Measurements from ENCODE around the gene CPSF2. TPM values are rescaled to one million over a fixed set of nuclear protein-coding genes. Genes with fewer than 3 reads are reported as not detected.

The CPSF2 gene
- total and polyA plus RNA-seq, 10 of the 15 experiments (the other 5 are each of a cell fraction or from before 2014, with no cell fraction given) = 18.2 to 71.8 (median 47.0) TPM

DNA sequence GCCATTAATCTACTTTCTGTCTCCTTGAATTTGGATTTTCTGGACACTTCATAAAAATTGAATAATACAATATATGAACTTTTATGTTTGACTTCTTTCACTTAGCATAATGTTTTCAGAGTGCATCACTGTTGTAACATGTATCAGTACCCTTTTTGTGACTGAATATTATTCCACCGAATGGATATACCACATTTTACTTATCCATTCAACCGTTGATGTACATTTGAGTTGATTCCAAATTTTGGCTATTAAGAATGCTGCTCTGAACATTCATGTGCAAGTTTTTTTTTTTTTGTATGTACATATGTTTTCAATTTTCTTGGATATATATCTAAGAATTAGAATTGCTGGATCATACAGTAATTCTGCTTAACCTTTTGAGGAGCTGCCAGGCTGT is 43.2 kb downstream of the CPSF2 start (continued):
- TF ChIP-seq, protein P1, sequence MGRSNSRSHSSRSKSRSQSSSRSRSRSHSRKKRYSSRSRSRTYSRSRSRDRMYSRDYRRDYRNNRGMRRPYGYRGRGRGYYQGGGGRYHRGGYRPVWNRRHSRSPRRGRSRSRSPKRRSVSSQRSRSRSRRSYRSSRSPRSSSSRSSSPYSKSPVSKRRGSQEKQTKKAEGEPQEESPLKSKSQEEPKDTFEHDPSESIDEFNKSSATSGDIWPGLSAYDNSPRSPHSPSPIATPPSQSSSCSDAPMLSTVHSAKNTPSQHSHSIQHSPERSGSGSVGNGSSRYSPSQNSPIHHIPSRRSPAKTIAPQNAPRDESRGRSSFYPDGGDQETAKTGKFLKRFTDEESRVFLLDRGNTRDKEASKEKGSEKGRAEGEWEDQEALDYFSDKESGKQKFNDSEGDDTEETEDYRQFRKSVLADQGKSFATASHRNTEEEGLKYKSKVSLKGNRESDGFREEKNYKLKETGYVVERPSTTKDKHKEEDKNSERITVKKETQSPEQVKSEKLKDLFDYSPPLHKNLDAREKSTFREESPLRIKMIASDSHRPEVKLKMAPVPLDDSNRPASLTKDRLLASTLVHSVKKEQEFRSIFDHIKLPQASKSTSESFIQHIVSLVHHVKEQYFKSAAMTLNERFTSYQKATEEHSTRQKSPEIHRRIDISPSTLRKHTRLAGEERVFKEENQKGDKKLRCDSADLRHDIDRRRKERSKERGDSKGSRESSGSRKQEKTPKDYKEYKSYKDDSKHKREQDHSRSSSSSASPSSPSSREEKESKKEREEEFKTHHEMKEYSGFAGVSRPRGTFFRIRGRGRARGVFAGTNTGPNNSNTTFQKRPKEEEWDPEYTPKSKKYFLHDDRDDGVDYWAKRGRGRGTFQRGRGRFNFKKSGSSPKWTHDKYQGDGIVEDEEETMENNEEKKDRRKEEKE (IDR thresholded peaks at IDR 0.05) = no peak
- TF ChIP-seq SPI1 (IDR thresholded peaks at IDR 0.05; ENCODE audit: borderline replicate concordance, insufficient read depth, low read depth, low read length) = no peak
- TF ChIP-seq BMI1 (IDR thresholded peaks at IDR 0.05; ENCODE audit: borderline replicate concordance) = no peak
- no peak for TF ChIP-seq CHD2 (IDR thresholded peaks at IDR 0.05; ENCODE audit: borderline replicate concordance, low read depth, low read length)
- no peak for TF ChIP-seq SRF (IDR thresholded peaks at IDR 0.05; ENCODE audit: low read depth in 2 of 2, low read length in 2 of 2)
- TF ChIP-seq RAD21 (IDR thresholded peaks at IDR 0.05; ENCODE audit: insufficient read depth, low read depth, low read length) = no peak
- no peak for TF ChIP-seq CREM (IDR thresholded peaks at IDR 0.05; ENCODE audit: low read depth)

DNA sequence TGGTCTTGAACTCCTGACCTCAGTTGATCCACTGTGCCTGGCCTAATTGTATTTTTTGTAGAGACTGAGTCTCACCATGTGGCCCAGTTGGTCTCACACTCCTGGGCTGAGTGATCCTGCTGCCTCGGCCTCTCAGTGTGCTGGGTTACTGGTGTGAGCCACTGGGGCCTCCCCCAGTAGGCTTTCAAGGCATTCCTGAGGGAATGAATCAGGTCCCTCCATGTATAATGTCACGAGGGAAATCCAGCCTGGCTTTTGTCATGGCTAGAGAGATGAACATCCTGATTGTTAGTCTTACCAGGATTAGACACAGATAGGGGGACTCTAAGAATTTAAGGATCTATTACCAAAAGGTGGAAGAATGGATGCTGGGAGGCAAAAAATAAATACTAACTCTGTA is 51.9 kb downstream of the CPSF2 start:
- ATAC-seq = no peak
- no peak for TF ChIP-seq HDAC6 (IDR thresholded peaks at IDR 0.05; ENCODE audit: unreplicated experiment)
- TF ChIP-seq, protein P2, sequence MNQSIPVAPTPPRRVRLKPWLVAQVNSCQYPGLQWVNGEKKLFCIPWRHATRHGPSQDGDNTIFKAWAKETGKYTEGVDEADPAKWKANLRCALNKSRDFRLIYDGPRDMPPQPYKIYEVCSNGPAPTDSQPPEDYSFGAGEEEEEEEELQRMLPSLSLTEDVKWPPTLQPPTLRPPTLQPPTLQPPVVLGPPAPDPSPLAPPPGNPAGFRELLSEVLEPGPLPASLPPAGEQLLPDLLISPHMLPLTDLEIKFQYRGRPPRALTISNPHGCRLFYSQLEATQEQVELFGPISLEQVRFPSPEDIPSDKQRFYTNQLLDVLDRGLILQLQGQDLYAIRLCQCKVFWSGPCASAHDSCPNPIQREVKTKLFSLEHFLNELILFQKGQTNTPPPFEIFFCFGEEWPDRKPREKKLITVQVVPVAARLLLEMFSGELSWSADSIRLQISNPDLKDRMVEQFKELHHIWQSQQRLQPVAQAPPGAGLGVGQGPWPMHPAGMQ (IDR thresholded peaks at IDR 0.05; ENCODE audit: borderline replicate concordance) = no peak
- TF ChIP-seq ASH2L (IDR thresholded peaks at IDR 0.05; ENCODE audit: borderline replicate concordance, low read depth) = no peak
- no peak for TF ChIP-seq POU2F2 (IDR thresholded peaks at IDR 0.05; ENCODE audit: borderline replicate concordance, low read depth, low read length)
- TF ChIP-seq IKZF2 (IDR thresholded peaks at IDR 0.05) = no peak
- TF ChIP-seq, protein P3, sequence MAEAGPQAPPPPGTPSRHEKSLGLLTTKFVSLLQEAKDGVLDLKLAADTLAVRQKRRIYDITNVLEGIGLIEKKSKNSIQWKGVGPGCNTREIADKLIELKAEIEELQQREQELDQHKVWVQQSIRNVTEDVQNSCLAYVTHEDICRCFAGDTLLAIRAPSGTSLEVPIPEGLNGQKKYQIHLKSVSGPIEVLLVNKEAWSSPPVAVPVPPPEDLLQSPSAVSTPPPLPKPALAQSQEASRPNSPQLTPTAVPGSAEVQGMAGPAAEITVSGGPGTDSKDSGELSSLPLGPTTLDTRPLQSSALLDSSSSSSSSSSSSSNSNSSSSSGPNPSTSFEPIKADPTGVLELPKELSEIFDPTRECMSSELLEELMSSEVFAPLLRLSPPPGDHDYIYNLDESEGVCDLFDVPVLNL (IDR thresholded peaks at IDR 0.05; ENCODE audit: low read depth, low read length) = no peak
- TF ChIP-seq PML (IDR thresholded peaks at IDR 0.05; ENCODE audit: low read length) = no peak
- TF ChIP-seq, protein P4, sequence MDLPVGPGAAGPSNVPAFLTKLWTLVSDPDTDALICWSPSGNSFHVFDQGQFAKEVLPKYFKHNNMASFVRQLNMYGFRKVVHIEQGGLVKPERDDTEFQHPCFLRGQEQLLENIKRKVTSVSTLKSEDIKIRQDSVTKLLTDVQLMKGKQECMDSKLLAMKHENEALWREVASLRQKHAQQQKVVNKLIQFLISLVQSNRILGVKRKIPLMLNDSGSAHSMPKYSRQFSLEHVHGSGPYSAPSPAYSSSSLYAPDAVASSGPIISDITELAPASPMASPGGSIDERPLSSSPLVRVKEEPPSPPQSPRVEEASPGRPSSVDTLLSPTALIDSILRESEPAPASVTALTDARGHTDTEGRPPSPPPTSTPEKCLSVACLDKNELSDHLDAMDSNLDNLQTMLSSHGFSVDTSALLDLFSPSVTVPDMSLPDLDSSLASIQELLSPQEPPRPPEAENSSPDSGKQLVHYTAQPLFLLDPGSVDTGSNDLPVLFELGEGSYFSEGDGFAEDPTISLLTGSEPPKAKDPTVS (IDR thresholded peaks at IDR 0.05; ENCODE audit: low read depth, low read length) = no peak
- TF ChIP-seq LARP7 (IDR thresholded peaks at IDR 0.05) = no peak

More for the DNA sequence above, 51.9 kb downstream of the CPSF2 start:
- Histone ChIP-seq H3K79me2 (ENCODE audit: control insufficient read depth, insufficient read depth, low read length) (no peaks in the 10 kb centered on the region), H3K9me3 (replicated peaks; ENCODE audit: control insufficient read depth, insufficient read depth, low read length) (no peaks in the 10 kb centered on the region), H3K9ac (ENCODE audit: control insufficient read depth, insufficient read depth, low read length) (no peak overlapping the region), H3K4me2 (ENCODE audit: control insufficient read depth, insufficient read depth) (no peak overlapping the region), H4K20me1 (ENCODE audit: control insufficient read depth, insufficient read depth) (no peaks in the 10 kb centered on the region), H3K4me3 (no peak overlapping the region), H3K36me3 (ENCODE audit: control insufficient read depth in 2 of 2, insufficient read depth in 2 of 2, low read length in 1 of 2) (no peaks in the 10 kb centered on the region), H3K4me1 (ENCODE audit: control insufficient read depth, insufficient read depth, low read length) (no peaks in the 10 kb centered on the region), H3K27me3 (replicated peaks in 1 of 2; ENCODE audit: control insufficient read depth in 2 of 2, insufficient read depth in 2 of 2, low read length in 1 of 2) (no peaks in the 10 kb centered on the region), H3K27ac (ENCODE audit: control insufficient read depth, insufficient read depth) (no peak overlapping the region), H2AFZ (ENCODE audit: control insufficient read depth, low read depth, low read length) (no peak overlapping the region)
- ChIA-PET POLR2A (no interaction called here), RAD21 (ENCODE audit: unreplicated experiment) (no interaction called here), CTCF (interaction anchor here (0.7 kb wide), 1 partner anchor 179 kb away, joined by 4 read pairs; no protein-coding TSS in a partner anchor), SMC1A (ENCODE audit: uncharacterized antibody, unreplicated experiment) (no interaction called here)
- DNase-seq (ENCODE audit: low read depth, low spot score) (no peak), FAIRE-seq (no peak)
- no TSS peak for BruUV-seq (replicated peaks)
- in situ Hi-C loops (cut with MboI) = no loop called here
- WGBS (ENCODE audit: insufficient coverage, insufficient replicate concordance, low lambda C conversion rate, missing lambda C conversion rate) = 94% methylated on average over 2 of the region's 2 CpGs
- intact Hi-C loops (cut with micrococcal nuclease; ENCODE audit: unreplicated experiment) = no loop called here

All from GM12878 (cell line).